ENCODE data around the gene RASSF1. TPM values are rescaled to one million over a fixed set of nuclear protein-coding genes. Genes with fewer than 3 reads are reported as not detected.

Gene RASSF1
- total and polyA plus RNA-seq, 10 of the 15 experiments (the other 5 are each of a cell fraction or from before 2014, with no cell fraction given) = 4.4 to 59.6 (median 37.2) TPM

DNA sequence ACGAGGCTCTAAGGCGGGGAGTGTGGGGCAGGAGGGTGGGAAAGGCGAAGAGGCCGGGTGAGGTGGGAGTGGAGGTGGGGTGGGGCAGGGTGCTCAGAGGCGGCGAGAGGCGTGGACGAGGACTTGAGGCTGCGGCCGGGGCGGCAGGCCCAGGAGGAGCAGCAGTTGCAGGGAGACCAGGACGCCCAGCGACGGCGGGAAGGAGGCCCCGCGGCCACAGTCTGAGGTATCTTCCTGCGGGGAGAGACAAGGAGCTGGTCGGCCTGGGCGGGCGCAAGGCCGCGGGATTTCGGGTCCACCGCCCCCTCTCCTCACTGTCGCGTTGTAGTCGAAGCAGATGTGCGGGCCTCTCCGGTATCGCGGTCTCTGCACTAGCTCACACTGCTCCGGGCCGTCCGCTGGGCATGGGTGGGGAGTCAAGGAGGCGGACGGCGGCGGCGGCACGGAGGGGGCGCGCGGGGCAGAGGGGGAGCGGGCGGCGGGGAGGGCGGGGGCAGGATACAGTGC, 24.0 kb upstream of the RASSF1 start:
- peak; percentile 30 for ATAC-seq
- Histone ChIP-seq H3K27me3 (replicated peaks in 1 of 2; ENCODE audit: control insufficient read depth in 2 of 2, insufficient read depth in 2 of 2, low read length in 1 of 2) (no peaks in the 10 kb centered on the region; a peak in 1 of 4 replicates), H4K20me1 (ENCODE audit: control insufficient read depth, insufficient read depth) (no peaks in the 10 kb centered on the region), H3K79me2 (ENCODE audit: control insufficient read depth, insufficient read depth, low read length) (no peaks in the 10 kb centered on the region), H3K4me2 (ENCODE audit: control insufficient read depth, insufficient read depth) (peak overlapping the region; percentile 100), H3K4me1 (ENCODE audit: control insufficient read depth, insufficient read depth, low read length) (peaks cover 10% of the 10 kb centered on the region; the same call in 1 of the 2 replicates), H3K9me3 (replicated peaks; ENCODE audit: control insufficient read depth, insufficient read depth, low read length) (no peaks in the 10 kb centered on the region), H2AFZ (ENCODE audit: control insufficient read depth, low read depth, low read length) (peak overlapping the region; percentile 55), H3K27ac (ENCODE audit: control insufficient read depth, insufficient read depth) (no peak overlapping the region), H3K4me3 (peak overlapping the region; percentile 70), H3K9ac (ENCODE audit: control insufficient read depth, insufficient read depth, low read length) (no peak overlapping the region), H3K36me3 (ENCODE audit: control insufficient read depth in 2 of 2, insufficient read depth in 2 of 2, low read length in 1 of 2) (no peaks in the 10 kb centered on the region)
- DNase-seq (ENCODE audit: low read depth, low spot score) = no peak
- ChIA-PET SMC1A (ENCODE audit: uncharacterized antibody, unreplicated experiment) (no interaction called here), CTCF (interaction anchor here (1.4 kb wide), 1 partner anchor 14 kb away, joined by 4 read pairs; the partner anchor contains the start of genes CYB561D2 and NPRL2), POLR2A (interaction anchor here (0.6 to 1.1 kb wide), 3 partner anchors 14 to 412 kb away, joined by 3 to 8 read pairs (median 3); partner anchors contain the start of genes CYB561D2 and NPRL2), RAD21 (ENCODE audit: unreplicated experiment) (no interaction called here)
- intact Hi-C loops (cut with micrococcal nuclease; ENCODE audit: unreplicated experiment) (no loop called here), in situ Hi-C loops (cut with MboI) (no loop called here)
- no TSS peak for BruUV-seq (replicated peaks)
- 38% methylated on average over 28 of the region's 48 CpGs for WGBS (ENCODE audit: insufficient coverage, insufficient replicate concordance, low lambda C conversion rate, missing lambda C conversion rate)
- FAIRE-seq = no peak
- TF ChIP-seq, protein P1, sequence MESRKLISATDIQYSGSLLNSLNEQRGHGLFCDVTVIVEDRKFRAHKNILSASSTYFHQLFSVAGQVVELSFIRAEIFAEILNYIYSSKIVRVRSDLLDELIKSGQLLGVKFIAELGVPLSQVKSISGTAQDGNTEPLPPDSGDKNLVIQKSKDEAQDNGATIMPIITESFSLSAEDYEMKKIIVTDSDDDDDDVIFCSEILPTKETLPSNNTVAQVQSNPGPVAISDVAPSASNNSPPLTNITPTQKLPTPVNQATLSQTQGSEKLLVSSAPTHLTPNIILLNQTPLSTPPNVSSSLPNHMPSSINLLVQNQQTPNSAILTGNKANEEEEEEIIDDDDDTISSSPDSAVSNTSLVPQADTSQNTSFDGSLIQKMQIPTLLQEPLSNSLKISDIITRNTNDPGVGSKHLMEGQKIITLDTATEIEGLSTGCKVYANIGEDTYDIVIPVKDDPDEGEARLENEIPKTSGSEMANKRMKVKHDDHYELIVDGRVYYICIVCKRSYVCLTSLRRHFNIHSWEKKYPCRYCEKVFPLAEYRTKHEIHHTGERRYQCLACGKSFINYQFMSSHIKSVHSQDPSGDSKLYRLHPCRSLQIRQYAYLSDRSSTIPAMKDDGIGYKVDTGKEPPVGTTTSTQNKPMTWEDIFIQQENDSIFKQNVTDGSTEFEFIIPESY (IDR thresholded peaks at IDR 0.05) = no peak
- no peak for TF ChIP-seq YY1 (IDR thresholded peaks at IDR 0.05; ENCODE audit: low read depth, low read length)
- TF ChIP-seq SMAD5 (IDR thresholded peaks at IDR 0.05; ENCODE audit: low read depth) = no peak
- no peak for TF ChIP-seq CBX5 (IDR thresholded peaks at IDR 0.05; ENCODE audit: low read depth)
- TF ChIP-seq CREB1 (IDR thresholded peaks at IDR 0.05; ENCODE audit: low read depth) = no peak
- no peak for TF ChIP-seq EP300 (IDR thresholded peaks at IDR 0.05; ENCODE audit: borderline replicate concordance in 1 of 2, control insufficient read depth in 1 of 2, low read depth in 2 of 2, low read length in 2 of 2)
- TF ChIP-seq, protein P2, sequence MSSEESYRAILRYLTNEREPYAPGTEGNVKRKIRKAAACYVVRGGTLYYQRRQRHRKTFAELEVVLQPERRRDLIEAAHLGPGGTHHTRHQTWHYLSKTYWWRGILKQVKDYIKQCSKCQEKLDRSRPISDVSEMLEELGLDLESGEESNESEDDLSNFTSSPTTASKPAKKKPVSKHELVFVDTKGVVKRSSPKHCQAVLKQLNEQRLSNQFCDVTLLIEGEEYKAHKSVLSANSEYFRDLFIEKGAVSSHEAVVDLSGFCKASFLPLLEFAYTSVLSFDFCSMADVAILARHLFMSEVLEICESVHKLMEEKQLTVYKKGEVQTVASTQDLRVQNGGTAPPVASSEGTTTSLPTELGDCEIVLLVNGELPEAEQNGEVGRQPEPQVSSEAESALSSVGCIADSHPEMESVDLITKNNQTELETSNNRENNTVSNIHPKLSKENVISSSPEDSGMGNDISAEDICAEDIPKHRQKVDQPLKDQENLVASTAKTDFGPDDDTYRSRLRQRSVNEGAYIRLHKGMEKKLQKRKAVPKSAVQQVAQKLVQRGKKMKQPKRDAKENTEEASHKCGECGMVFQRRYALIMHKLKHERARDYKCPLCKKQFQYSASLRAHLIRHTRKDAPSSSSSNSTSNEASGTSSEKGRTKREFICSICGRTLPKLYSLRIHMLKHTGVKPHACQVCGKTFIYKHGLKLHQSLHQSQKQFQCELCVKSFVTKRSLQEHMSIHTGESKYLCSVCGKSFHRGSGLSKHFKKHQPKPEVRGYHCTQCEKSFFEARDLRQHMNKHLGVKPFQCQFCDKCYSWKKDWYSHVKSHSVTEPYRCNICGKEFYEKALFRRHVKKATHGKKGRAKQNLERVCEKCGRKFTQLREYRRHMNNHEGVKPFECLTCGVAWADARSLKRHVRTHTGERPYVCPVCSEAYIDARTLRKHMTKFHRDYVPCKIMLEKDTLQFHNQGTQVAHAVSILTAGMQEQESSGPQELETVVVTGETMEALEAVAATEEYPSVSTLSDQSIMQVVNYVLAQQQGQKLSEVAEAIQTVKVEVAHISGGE (CRISPR knock-in tag; IDR thresholded peaks at IDR 0.05) = no peak
- TF ChIP-seq PAX8 (IDR thresholded peaks at IDR 0.05) = no peak
- TF ChIP-seq ETV6 (conservative IDR thresholded peaks at IDR 0.05 in 1 of 2, IDR thresholded peaks at IDR 0.05 in 1 of 2; ENCODE audit: borderline replicate concordance in 1 of 2, low read depth in 1 of 2) = no peak
- no peak for TF ChIP-seq NR2F1 (conservative IDR thresholded peaks at IDR 0.05)
- TF ChIP-seq RCOR1 (conservative IDR thresholded peaks at IDR 0.05; ENCODE audit: low read depth, low read length) = no peak
- TF ChIP-seq, protein P3, sequence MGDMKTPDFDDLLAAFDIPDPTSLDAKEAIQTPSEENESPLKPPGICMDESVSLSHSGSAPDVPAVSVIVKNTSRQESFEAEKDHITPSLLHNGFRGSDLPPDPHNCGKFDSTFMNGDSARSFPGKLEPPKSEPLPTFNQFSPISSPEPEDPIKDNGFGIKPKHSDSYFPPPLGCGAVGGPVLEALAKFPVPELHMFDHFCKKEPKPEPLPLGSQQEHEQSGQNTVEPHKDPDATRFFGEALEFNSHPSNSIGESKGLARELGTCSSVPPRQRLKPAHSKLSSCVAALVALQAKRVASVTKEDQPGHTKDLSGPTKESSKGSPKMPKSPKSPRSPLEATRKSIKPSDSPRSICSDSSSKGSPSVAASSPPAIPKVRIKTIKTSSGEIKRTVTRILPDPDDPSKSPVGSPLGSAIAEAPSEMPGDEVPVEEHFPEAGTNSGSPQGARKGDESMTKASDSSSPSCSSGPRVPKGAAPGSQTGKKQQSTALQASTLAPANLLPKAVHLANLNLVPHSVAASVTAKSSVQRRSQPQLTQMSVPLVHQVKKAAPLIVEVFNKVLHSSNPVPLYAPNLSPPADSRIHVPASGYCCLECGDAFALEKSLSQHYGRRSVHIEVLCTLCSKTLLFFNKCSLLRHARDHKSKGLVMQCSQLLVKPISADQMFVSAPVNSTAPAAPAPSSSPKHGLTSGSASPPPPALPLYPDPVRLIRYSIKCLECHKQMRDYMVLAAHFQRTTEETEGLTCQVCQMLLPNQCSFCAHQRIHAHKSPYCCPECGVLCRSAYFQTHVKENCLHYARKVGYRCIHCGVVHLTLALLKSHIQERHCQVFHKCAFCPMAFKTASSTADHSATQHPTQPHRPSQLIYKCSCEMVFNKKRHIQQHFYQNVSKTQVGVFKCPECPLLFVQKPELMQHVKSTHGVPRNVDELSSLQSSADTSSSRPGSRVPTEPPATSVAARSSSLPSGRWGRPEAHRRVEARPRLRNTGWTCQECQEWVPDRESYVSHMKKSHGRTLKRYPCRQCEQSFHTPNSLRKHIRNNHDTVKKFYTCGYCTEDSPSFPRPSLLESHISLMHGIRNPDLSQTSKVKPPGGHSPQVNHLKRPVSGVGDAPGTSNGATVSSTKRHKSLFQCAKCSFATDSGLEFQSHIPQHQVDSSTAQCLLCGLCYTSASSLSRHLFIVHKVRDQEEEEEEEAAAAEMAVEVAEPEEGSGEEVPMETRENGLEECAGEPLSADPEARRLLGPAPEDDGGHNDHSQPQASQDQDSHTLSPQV (IDR thresholded peaks at IDR 0.05) = no peak
- TF ChIP-seq SRF (IDR thresholded peaks at IDR 0.05; ENCODE audit: low read depth in 2 of 2, low read length in 2 of 2) = no peak

Measured in GM12878 (cell line).